ENCODE results near the gene SH3RF3. TPM values are rescaled to one million over a fixed set of nuclear protein-coding genes. Genes with fewer than 3 reads are reported as not detected.

Gene SH3RF3
- total RNA-seq, 1 donor from 2014 or later, result 59.5 TPM

GRCh38 chr2:109348671-109349502 lies 219.9 kb downstream of the SH3RF3 start:
- Mint-ChIP-seq H3K27me3 (ENCODE audit: low read depth) (no peaks in the 10 kb centered on the region), H3K36me3 (ENCODE audit: low read depth) (peaks cover 8% of the 10 kb centered on the region), H3K4me1 (ENCODE audit: low read depth) (peaks cover 77% of the 10 kb centered on the region), H3K4me3 (ENCODE audit: unreplicated experiment) (no peak overlapping the region), H3K9me3 (ENCODE audit: low read depth) (no peaks in the 10 kb centered on the region), H3K27ac (ENCODE audit: unreplicated experiment) (peak overlapping the region; percentile 42)
- DNase-seq (ENCODE audit: low spot score), result no peak
- TF ChIP-seq CTCF (IDR thresholded peaks at IDR 0.05), result no peak

GRCh38 chr2:109349503-109350465 lies 220.8 kb downstream of the SH3RF3 start:
- H3K27me3 Mint-ChIP-seq (ENCODE audit: low read depth), result no peaks in the 10 kb centered on the region
- DNase-seq (ENCODE audit: low spot score), result no peak
- H3K9me3 Mint-ChIP-seq (ENCODE audit: low read depth), result no peaks in the 10 kb centered on the region
- H3K4me3 Mint-ChIP-seq (ENCODE audit: unreplicated experiment), result no peak overlapping the region
- H3K27ac Mint-ChIP-seq (ENCODE audit: unreplicated experiment), result peak overlapping the region; percentile 99
- peak; percentile 46 for TF ChIP-seq CTCF (IDR thresholded peaks at IDR 0.05)
- peaks cover 68% of the 10 kb centered on the region for H3K4me1 Mint-ChIP-seq (ENCODE audit: low read depth)
- peaks cover 8% of the 10 kb centered on the region for H3K36me3 Mint-ChIP-seq (ENCODE audit: low read depth)

GRCh38 chr2:109350526-109350925 lies 221.5 kb downstream of the SH3RF3 start:
- Mint-ChIP-seq H3K4me1 (ENCODE audit: low read depth) (peaks cover 68% of the 10 kb centered on the region), H3K27me3 (ENCODE audit: low read depth) (no peaks in the 10 kb centered on the region), H3K36me3 (ENCODE audit: low read depth) (peaks cover 8% of the 10 kb centered on the region), H3K27ac (ENCODE audit: unreplicated experiment) (peak overlapping the region; percentile 99), H3K9me3 (ENCODE audit: low read depth) (no peaks in the 10 kb centered on the region), H3K4me3 (ENCODE audit: unreplicated experiment) (peak overlapping the region; percentile 35)
- DNase-seq (ENCODE audit: low spot score), result no peak
- TF ChIP-seq CTCF (IDR thresholded peaks at IDR 0.05), result no peak

- Mint-ChIP-seq H3K9me3 (ENCODE audit: low read depth) (no peaks in the 10 kb centered on the region), H3K27me3 (ENCODE audit: low read depth) (no peaks in the 10 kb centered on the region), H3K4me3 (ENCODE audit: unreplicated experiment) (no peak overlapping the region), H3K36me3 (ENCODE audit: low read depth) (peaks cover 11% of the 10 kb centered on the region), H3K4me1 (ENCODE audit: low read depth) (peaks cover 66% of the 10 kb centered on the region), H3K27ac (ENCODE audit: unreplicated experiment) (peak overlapping the region; percentile 99)
- no peak for DNase-seq (ENCODE audit: low spot score)
- peak; percentile 0 for TF ChIP-seq CTCF (IDR thresholded peaks at IDR 0.05)
Measured at GRCh38 chr2:109351164-109351756, 222.3 kb downstream of the SH3RF3 start.

Measured in chondrocyte (in vitro differentiated cells).